HG02852 (cell line): ENCODE results near the gene SOS1.
"Not testable (repeated sequence)": the region's sequence is repeated elsewhere in the genome, so short reads cannot be mapped to it uniquely, and the experiment has no call there.

ENCODE experiments used
- ATAC-seq: cut with Tn5 transposase; IDR thresholded peaks from one replicate; pipeline ENCODE4 v1.9.1; 2021; ENCODE audit warnings: mild to moderate bottlenecking, moderate library complexity; ENCODE audit not compliant: unreplicated experiment

Gene SOS1

GRCh38 chr2:38977047-38977446, 143.8 kb downstream of the SOS1 start:
- no peak for ATAC-seq

- no peak for ATAC-seq
Observed at GRCh38 chr2:38975042-38975441, 145.8 kb downstream of the SOS1 start.

- no peak for ATAC-seq
Observed at GRCh38 chr2:38973266-38973665, 147.6 kb downstream of the SOS1 start.

- no peak for ATAC-seq
Observed at GRCh38 chr2:38971377-38971776, 149.5 kb downstream of the SOS1 start.

- no peak for ATAC-seq
Observed at GRCh38 chr2:38968021-38968420, 152.8 kb downstream of the SOS1 start.

- no peak for ATAC-seq
Observed at GRCh38 chr2:38966678-38967077, 154.2 kb downstream of the SOS1 start.

- no peak for ATAC-seq
Observed at GRCh38 chr2:38966006-38966405, 154.8 kb downstream of the SOS1 start.

- ATAC-seq = peak; percentile 10
Observed at GRCh38 chr2:38960609-38961320, 160.1 kb downstream of the SOS1 start.

GRCh38 chr2:38959938-38960608, 160.8 kb downstream of the SOS1 start:
- peak; percentile 68 for ATAC-seq

GRCh38 chr2:38959466-38959865, 161.4 kb downstream of the SOS1 start:
- no peak for ATAC-seq

- ATAC-seq = no peak
Observed at GRCh38 chr2:38957972-38958371, 162.9 kb downstream of the SOS1 start.

GRCh38 chr2:38951766-38952165, 169.1 kb downstream of the SOS1 start:
- ATAC-seq = no peak

GRCh38 chr2:38948995-38949394, 171.9 kb downstream of the SOS1 start:
- no peak for ATAC-seq

GRCh38 chr2:38948387-38948882, 172.4 kb downstream of the SOS1 start:
- ATAC-seq = no peak

- no peak for ATAC-seq
Observed at GRCh38 chr2:38947241-38948239, 173.3 kb downstream of the SOS1 start.

GRCh38 chr2:38945911-38946310, 174.9 kb downstream of the SOS1 start:
- ATAC-seq = no peak

- ATAC-seq = no peak
Observed at GRCh38 chr2:38945372-38945771, 175.5 kb downstream of the SOS1 start.

- ATAC-seq = no peak
Observed at GRCh38 chr2:38943784-38944183, 177.1 kb downstream of the SOS1 start.

- ATAC-seq = no peak
Observed at GRCh38 chr2:38940746-38941145, 180.1 kb downstream of the SOS1 start.

GRCh38 chr2:38937548-38937947, 183.3 kb downstream of the SOS1 start:
- no peak for ATAC-seq

GRCh38 chr2:38936516-38936915, 184.3 kb downstream of the SOS1 start:
- ATAC-seq = not testable (repeated sequence)
